A673 (cell line): ENCODE measurements around the gene MYO7A.

ENCODE experiments used
- EZH2 ChIP-seq: fragments of 200-600 bp; sonication (generic); IDR thresholded peaks from 2 replicates; pipeline ENCODE4 v1.6.1; 2017; ENCODE audit warnings: borderline replicate concordance, low read depth, mild to moderate bottlenecking, mixed read lengths, antibody characterized with exemption, low read length; ENCODE audit not compliant: poor library complexity, severe bottlenecking
- TF ChIP-seq, protein P1 (sequence below): fragments of 300-800, 200-600 bp; sonication (generic); conservative IDR thresholded peaks from 2 replicates; pipeline ENCODE4 v1.5.1; 2017; ENCODE audit warnings: low read depth, mild to moderate bottlenecking, antibody characterized with exemption, low read length, moderate library complexity, mixed read lengths

DNA sequence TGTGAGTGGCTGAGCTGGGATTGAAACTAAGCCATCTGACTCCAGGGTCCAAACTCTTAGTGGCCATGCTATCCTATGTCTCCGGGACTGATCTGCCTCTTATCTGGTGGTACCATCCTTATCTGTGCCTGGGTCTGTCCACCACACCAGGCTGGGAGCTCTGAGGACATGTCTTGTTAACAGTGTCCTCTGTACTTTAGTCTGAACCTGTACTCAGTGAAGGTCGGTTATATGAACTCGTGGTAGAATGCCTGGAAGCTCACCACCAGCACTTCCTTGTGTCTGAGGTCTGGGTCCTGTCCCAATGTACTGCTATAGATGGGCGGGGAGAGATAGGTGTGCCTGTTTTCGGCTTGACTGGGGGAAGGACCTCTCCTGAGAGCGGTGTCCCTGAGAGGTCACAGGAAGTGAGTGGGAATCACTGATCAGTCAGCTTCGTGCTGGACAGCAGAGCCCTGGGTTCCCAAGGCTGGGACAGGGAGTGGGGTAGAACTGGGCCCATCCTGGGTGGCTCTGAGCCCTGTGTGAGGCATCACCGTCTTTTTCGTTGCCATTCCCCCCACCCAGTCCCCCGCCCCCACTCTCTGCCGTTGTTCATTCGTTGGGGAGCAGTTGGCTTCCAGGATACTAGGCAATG lies 8.9 kb downstream of the MYO7A start:
- TF ChIP-seq, protein P1, sequence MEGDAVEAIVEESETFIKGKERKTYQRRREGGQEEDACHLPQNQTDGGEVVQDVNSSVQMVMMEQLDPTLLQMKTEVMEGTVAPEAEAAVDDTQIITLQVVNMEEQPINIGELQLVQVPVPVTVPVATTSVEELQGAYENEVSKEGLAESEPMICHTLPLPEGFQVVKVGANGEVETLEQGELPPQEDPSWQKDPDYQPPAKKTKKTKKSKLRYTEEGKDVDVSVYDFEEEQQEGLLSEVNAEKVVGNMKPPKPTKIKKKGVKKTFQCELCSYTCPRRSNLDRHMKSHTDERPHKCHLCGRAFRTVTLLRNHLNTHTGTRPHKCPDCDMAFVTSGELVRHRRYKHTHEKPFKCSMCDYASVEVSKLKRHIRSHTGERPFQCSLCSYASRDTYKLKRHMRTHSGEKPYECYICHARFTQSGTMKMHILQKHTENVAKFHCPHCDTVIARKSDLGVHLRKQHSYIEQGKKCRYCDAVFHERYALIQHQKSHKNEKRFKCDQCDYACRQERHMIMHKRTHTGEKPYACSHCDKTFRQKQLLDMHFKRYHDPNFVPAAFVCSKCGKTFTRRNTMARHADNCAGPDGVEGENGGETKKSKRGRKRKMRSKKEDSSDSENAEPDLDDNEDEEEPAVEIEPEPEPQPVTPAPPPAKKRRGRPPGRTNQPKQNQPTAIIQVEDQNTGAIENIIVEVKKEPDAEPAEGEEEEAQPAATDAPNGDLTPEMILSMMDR = no peak
- TF ChIP-seq EZH2 = no peak
